Mesendoderm (in vitro differentiated cells): ENCODE results near the gene IPO11.
"Not testable (repeated sequence)": the region's sequence is repeated elsewhere in the genome, so short reads cannot be mapped to it uniquely, and the experiment has no call there.

Experiments used
- DNase-seq: peaks from one replicate; pipeline ENCODE4 v3.0.0; 2013
- H2AK5ac ChIP-seq: 2 replicates; pipeline ENCODE4 v1.6.1; 2013; ENCODE audit warnings: low read length, inconsistent platforms
- H2BK120ac ChIP-seq: 2 replicates; pipeline ENCODE4 v1.6.1; 2013; ENCODE audit warnings: low read depth, mild to moderate bottlenecking, low read length, moderate library complexity, mixed read lengths
- H2BK15ac ChIP-seq: replicated peaks from 2 replicates; pipeline ENCODE4 v1.6.1; 2013; ENCODE audit warnings: low read depth, mild to moderate bottlenecking, moderate library complexity
- H2BK5ac ChIP-seq: 2 replicates; pipeline ENCODE4 v1.6.1; 2013; ENCODE audit warnings: low read length, inconsistent platforms
- H3K18ac ChIP-seq: 2 replicates; pipeline ENCODE4 v1.6.1; 2013; ENCODE audit warnings: mild to moderate bottlenecking, low read length, mixed read lengths
- H3K23ac ChIP-seq: one replicate; pipeline ENCODE4 v1.6.1; 2013; ENCODE audit warnings: low read length
- H3K27ac ChIP-seq: 2 replicates; pipeline ENCODE4 v1.5.1; 2013; ENCODE audit warnings: low read depth, mild to moderate bottlenecking, inconsistent platforms, low read length, moderate library complexity
- H3K27me3 ChIP-seq: 2 replicates; pipeline ENCODE4 v1.6.1; 2013; ENCODE audit warnings: low read length, control low read depth, mild to moderate bottlenecking, inconsistent platforms; ENCODE audit not compliant: insufficient read depth, poor library complexity
- H3K36me3 ChIP-seq: 2 replicates; pipeline ENCODE4 v1.6.1; 2013; ENCODE audit warnings: low read length, inconsistent platforms; ENCODE audit not compliant: control insufficient read depth, insufficient read depth
- H3K4ac ChIP-seq: one replicate; pipeline ENCODE4 v1.6.1; 2013; ENCODE audit warnings: low read depth, mild to moderate bottlenecking, low read length, moderate library complexity
- H3K4me1 ChIP-seq: 2 replicates; pipeline ENCODE4 v1.6.1; 2013; ENCODE audit warnings: low read depth, low read length, inconsistent platforms; ENCODE audit not compliant: control insufficient read depth
- H3K4me2 ChIP-seq: 2 replicates; pipeline ENCODE4 v1.6.1; 2013; ENCODE audit warnings: low read length
- H3K4me3 ChIP-seq: 2 replicates; pipeline ENCODE4 v1.5.1; 2013; ENCODE audit warnings: mild to moderate bottlenecking, low read length
- H3K56ac ChIP-seq: one replicate; pipeline ENCODE4 v1.6.1; 2013; ENCODE audit warnings: low read length
- H3K79me1 ChIP-seq: 2 replicates; pipeline ENCODE4 v1.6.1; 2013; ENCODE audit warnings: low read length, inconsistent platforms
- H3K79me2 ChIP-seq: 2 replicates; pipeline ENCODE4 v1.6.1; 2013; ENCODE audit warnings: mild to moderate bottlenecking, low read length; ENCODE audit not compliant: control insufficient read depth, insufficient read depth
- H3K9ac ChIP-seq: 2 replicates; pipeline ENCODE4 v1.6.1; 2013; ENCODE audit warnings: low read length, inconsistent platforms
- H4K5ac ChIP-seq: one replicate; pipeline ENCODE4 v1.6.1; 2013; ENCODE audit warnings: low read length
- H4K8ac ChIP-seq: one replicate; pipeline ENCODE4 v1.6.1; 2013; ENCODE audit warnings: low read depth, mild to moderate bottlenecking, control low read depth, low read length, moderate library complexity
- WGBS: extraction: QIAGEN DNeasy Blood & Tissue Kit; methylation state at CpG from one replicate; pipeline ENCODE4 v1.1.7; 2013; ENCODE audit warnings: low lambda C conversion rate, missing lambda C conversion rate; ENCODE audit not compliant: insufficient coverage; ENCODE audit errors: extremely low coverage; 5-methylcytosine and 5-hydroxymethylcytosine counted together

Gene IPO11

DNA sequence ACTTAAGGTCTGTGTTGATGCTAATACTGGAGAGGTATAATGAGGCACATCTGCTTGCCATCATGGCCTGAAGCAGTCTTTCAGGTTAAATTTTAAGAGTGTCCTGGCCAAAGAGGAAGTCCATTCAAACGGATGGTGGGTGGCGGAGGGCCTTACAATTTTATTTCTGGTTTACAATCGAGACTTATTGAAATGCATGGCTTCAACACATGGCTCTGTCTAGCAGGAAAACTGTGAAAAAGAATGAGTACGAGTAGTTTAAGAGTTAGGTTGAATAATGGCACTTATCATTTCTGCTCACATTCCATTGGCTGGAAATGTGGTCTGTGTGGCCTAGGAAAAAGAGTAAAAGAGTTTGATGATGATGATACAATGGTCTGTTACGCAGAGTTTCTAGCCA is 208.2 kb downstream of the IPO11 start:
- H3K9ac ChIP-seq: no peak overlapping the region
- no peaks in the 10 kb centered on the region for H3K27me3 ChIP-seq
- no peaks in the 10 kb centered on the region for H3K4me1 ChIP-seq
- no peak overlapping the region for H3K56ac ChIP-seq
- no peak overlapping the region for H3K4me3 ChIP-seq
- H3K79me1 ChIP-seq: no peaks in the 10 kb centered on the region
- H4K5ac ChIP-seq: no peak overlapping the region
- no peak overlapping the region for H2BK15ac ChIP-seq
- H2BK120ac ChIP-seq: no peak overlapping the region
- H3K79me2 ChIP-seq: no peaks in the 10 kb centered on the region
- H2BK5ac ChIP-seq: no peak overlapping the region
- H3K23ac ChIP-seq: no peak overlapping the region
- H3K18ac ChIP-seq: no peak overlapping the region
- no peaks in the 10 kb centered on the region for H3K36me3 ChIP-seq
- H3K27ac ChIP-seq: no peak overlapping the region
- H3K4me2 ChIP-seq: no peak overlapping the region
- no peak overlapping the region for H4K8ac ChIP-seq
- no peak overlapping the region for H3K4ac ChIP-seq
- H2AK5ac ChIP-seq: no peak overlapping the region
- DNase-seq: no peak
- no CpG with 5 or more reads among the region's 5 CpGs for WGBS

DNA sequence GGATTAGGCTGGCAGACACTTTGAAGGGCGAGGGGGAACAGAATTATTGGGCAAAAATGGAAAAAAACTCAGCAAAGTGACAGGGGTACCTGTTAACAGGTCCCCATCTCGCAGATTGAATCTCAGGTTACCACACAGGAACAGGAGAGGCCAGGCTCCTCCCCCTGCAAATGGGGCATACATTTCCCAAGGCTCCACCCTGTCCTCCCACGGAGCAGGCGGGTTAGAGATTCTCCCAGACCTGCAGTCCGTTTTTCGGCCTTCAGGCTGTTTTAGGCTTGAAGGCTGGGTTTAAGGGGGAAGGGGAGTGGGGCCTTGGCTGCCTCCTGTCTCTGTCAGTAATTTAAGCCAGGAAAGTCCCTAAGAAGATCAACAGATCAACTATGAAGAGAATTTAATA is 208.7 kb downstream of the IPO11 start:
- Histone ChIP-seq H3K4me1 (no peaks in the 10 kb centered on the region), H3K36me3 (no peaks in the 10 kb centered on the region), H3K56ac (no peak overlapping the region), H3K27me3 (no peaks in the 10 kb centered on the region), H3K18ac (no peak overlapping the region), H3K4me3 (no peak overlapping the region), H4K8ac (no peak overlapping the region), H3K79me2 (no peaks in the 10 kb centered on the region), H3K23ac (no peak overlapping the region), H3K79me1 (no peaks in the 10 kb centered on the region), H2BK5ac (no peak overlapping the region), H3K27ac (no peak overlapping the region), H2AK5ac (no peak overlapping the region), H3K9ac (no peak overlapping the region), H3K4me2 (no peak overlapping the region), H2BK15ac (no peak overlapping the region), H2BK120ac (no peak overlapping the region), H3K4ac (no peak overlapping the region), H4K5ac (no peak overlapping the region)
- no CpG with 5 or more reads among the region's 6 CpGs for WGBS
- peak; percentile 94 for DNase-seq

DNA sequence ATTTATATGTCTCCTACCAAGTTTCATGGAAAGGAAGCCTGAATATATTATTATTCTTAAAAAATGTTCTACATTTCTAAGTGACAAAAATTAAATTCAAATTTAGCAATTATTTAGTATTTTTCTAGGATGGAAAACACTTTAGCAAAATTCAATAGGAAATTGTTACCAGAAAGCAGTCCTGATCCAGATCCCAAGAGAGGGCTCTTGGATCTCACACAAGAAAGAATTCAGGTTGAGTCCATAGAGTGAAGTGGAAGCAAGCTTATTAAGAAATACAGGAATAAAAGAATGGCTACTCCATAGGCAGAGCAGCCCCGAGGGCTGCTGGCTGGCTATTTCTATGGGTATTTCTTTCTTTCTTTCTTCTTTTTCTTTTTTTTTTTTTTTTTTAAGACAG is 210.7 kb downstream of the IPO11 start:
- Histone ChIP-seq H2BK120ac (no peak overlapping the region), H3K27ac (no peak overlapping the region), H3K4ac (no peak overlapping the region), H3K4me1 (peaks cover 4% of the 10 kb centered on the region), H2BK5ac (no peak overlapping the region), H3K4me3 (no peak overlapping the region), H3K79me1 (no peaks in the 10 kb centered on the region), H3K9ac (no peak overlapping the region), H3K56ac (no peak overlapping the region), H4K8ac (no peak overlapping the region), H3K79me2 (no peaks in the 10 kb centered on the region), H3K36me3 (no peaks in the 10 kb centered on the region), H3K23ac (no peak overlapping the region), H3K4me2 (no peak overlapping the region), H2AK5ac (no peak overlapping the region), H2BK15ac (no peak overlapping the region), H3K18ac (no peak overlapping the region), H4K5ac (no peak overlapping the region), H3K27me3 (no peaks in the 10 kb centered on the region)
- DNase-seq: no peak
- WGBS: no CpG with 5 or more reads among the region's 1 CpG

DNA sequence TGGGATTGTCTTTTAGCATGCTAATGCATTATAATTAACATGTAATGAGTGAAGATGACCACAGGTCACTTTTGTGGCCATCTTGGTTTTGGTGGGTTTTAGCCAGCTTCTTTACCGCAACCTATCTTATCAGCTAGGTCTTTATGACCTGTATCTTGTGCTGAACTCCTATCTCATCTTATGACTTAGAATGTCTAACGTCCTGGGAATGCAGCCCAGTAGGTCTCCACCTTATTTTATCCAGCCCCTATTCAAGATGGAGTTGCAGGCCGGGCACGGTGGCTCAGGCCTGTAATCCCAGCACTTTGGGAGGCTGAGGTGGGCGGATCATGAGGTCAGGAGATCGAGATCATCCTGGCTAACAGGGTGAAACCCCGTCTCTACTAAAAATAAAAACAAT is 211.9 kb downstream of the IPO11 start:
- not testable (repeated sequence) for H3K79me1 ChIP-seq, H2AK5ac ChIP-seq
- WGBS: no CpG with 5 or more reads among the region's 7 CpGs

DNA sequence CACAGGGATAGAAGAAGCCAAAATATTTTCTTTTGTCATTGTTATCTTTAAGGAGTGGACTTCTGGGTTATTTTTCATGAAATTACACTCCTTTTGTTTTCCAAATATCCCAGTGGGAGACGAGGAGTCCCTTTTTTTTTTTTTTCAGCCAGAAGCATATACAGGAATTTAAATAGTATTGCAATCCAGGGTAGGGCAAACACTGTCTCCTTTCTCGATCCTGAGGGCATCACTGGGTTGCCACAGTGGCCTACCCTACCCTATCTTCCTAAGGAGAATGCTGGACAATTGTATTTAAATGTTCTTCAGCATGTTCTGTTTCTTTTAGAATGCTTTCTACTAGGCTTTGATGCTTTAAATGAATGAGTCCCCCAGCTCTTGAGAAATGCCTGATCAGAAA is 214.0 kb downstream of the IPO11 start:
- Histone ChIP-seq H3K79me2 (no peaks in the 10 kb centered on the region), H3K79me1 (no peaks in the 10 kb centered on the region), H3K4ac (no peak overlapping the region), H2BK5ac (no peak overlapping the region), H3K18ac (no peak overlapping the region), H3K23ac (no peak overlapping the region), H3K4me3 (no peak overlapping the region), H3K36me3 (no peaks in the 10 kb centered on the region), H2AK5ac (no peak overlapping the region), H3K56ac (no peak overlapping the region), H3K27ac (peak overlapping the region; percentile 62), H3K27me3 (no peaks in the 10 kb centered on the region), H4K5ac (no peak overlapping the region), H2BK15ac (no peak overlapping the region), H3K9ac (no peak overlapping the region), H3K4me1 (peaks cover 4% of the 10 kb centered on the region), H3K4me2 (no peak overlapping the region), H4K8ac (no peak overlapping the region), H2BK120ac (no peak overlapping the region)
- peak; percentile 34 for DNase-seq
- no CpG with 5 or more reads among the region's 2 CpGs for WGBS

More for the DNA sequence above, 211.9 kb downstream of the IPO11 start:
- not testable (repeated sequence) for H4K8ac ChIP-seq, DNase-seq, H3K4me1 ChIP-seq, H3K23ac ChIP-seq, H2BK5ac ChIP-seq, H3K9ac ChIP-seq, H3K18ac ChIP-seq, H3K27me3 ChIP-seq, H3K79me2 ChIP-seq, H3K56ac ChIP-seq, H2BK15ac ChIP-seq, H3K4me2 ChIP-seq, H2BK120ac ChIP-seq, H3K27ac ChIP-seq, H3K36me3 ChIP-seq, H3K4ac ChIP-seq, H3K4me3 ChIP-seq, H4K5ac ChIP-seq

DNA sequence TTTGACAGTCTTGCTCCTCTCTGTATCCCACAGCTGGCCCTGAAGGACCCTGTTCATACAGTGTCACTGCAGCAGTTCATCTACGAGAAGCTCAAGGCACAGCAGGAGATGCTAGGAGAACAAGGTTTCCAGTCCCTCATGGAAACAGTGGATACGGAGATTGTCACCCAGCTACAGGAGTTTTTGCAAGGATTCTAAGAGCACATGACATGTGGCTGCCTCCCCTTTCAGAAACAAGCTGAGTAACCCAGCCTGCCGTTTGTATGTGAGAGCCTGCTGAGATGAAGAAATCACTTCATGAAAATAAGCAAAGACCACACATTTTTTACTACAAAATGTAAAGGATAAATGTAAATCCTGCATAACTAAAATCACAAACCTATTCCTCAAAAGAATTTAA is 214.6 kb downstream of the IPO11 start:
- no peaks in the 10 kb centered on the region for H3K79me2 ChIP-seq
- H3K56ac ChIP-seq: no peak overlapping the region
- no peak overlapping the region for H2AK5ac ChIP-seq
- H3K27me3 ChIP-seq: no peaks in the 10 kb centered on the region
- H3K79me1 ChIP-seq: no peaks in the 10 kb centered on the region
- H3K4me1 ChIP-seq: peaks cover 4% of the 10 kb centered on the region
- H3K18ac ChIP-seq: no peak overlapping the region
- peak overlapping the region; percentile 62 for H3K27ac ChIP-seq
- H3K36me3 ChIP-seq: no peaks in the 10 kb centered on the region
- no peak overlapping the region for H3K4me2 ChIP-seq
- no peak overlapping the region for H2BK120ac ChIP-seq
- H3K9ac ChIP-seq: no peak overlapping the region
- H3K4me3 ChIP-seq: no peak overlapping the region
- no CpG with 5 or more reads among the region's 3 CpGs for WGBS
- DNase-seq: peak; percentile 56
- H3K4ac ChIP-seq: no peak overlapping the region
- H3K23ac ChIP-seq: no peak overlapping the region
- H2BK5ac ChIP-seq: no peak overlapping the region
- H2BK15ac ChIP-seq: no peak overlapping the region
- H4K5ac ChIP-seq: no peak overlapping the region
- no peak overlapping the region for H4K8ac ChIP-seq
